Central memory CD8-positive, alpha-beta T cell (primary cell): ENCODE data around the gene CDX2.

ENCODE experiments used
- ATAC-seq: fragments of 150-1000 bp; cut with Tn5 transposase; replicated peaks from 2 replicates; pipeline ENCODE4 v1.10.0; 2022; ENCODE audit warnings: mild to moderate bottlenecking, moderate FRiP score, moderate number of reproducible peaks; ENCODE audit not compliant: poor library complexity, severe bottlenecking; ENCODE audit errors: extremely low read depth
- DNase-seq, 2 donors: peaks; one replicate each; pipeline ENCODE4 v3.0.0; 2021; ENCODE audit warnings: low spot score in 2 of 2
- H3K27ac Mint-ChIP-seq: one replicate; pipeline ENCODE4 v1.8.0; 2022; ENCODE audit warnings: low read depth, mild to moderate bottlenecking, moderate library complexity, mixed read lengths
- H3K27me3 Mint-ChIP-seq: one replicate; pipeline ENCODE4 v1.8.0; 2022; ENCODE audit warnings: mixed read lengths
- H3K36me3 Mint-ChIP-seq: one replicate; pipeline ENCODE4 v1.8.0; 2022; ENCODE audit warnings: mild to moderate bottlenecking, moderate library complexity, mixed read lengths; ENCODE audit not compliant: insufficient read depth
- H3K4me1 Mint-ChIP-seq: one replicate; pipeline ENCODE4 v1.8.0; 2022; ENCODE audit warnings: mixed read lengths
- H3K4me3 Mint-ChIP-seq: one replicate; pipeline ENCODE4 v1.8.0; 2022; ENCODE audit warnings: mild to moderate bottlenecking, moderate library complexity, mixed read lengths
- H3K9me3 Mint-ChIP-seq: one replicate; pipeline ENCODE4 v1.8.0; 2022; ENCODE audit warnings: mixed read lengths

Gene CDX2

GRCh38 chr13:27991881-27992280 lies 22.8 kb upstream of the CDX2 start:
- Mint-ChIP-seq H3K27ac (no peak overlapping the region), H3K27me3 (peaks cover 24% of the 10 kb centered on the region), H3K4me3 (no peak overlapping the region), H3K9me3 (no peaks in the 10 kb centered on the region), H3K4me1 (no peaks in the 10 kb centered on the region), H3K36me3 (no peaks in the 10 kb centered on the region)
- ATAC-seq: no peak
- no peak for DNase-seq

DNA sequence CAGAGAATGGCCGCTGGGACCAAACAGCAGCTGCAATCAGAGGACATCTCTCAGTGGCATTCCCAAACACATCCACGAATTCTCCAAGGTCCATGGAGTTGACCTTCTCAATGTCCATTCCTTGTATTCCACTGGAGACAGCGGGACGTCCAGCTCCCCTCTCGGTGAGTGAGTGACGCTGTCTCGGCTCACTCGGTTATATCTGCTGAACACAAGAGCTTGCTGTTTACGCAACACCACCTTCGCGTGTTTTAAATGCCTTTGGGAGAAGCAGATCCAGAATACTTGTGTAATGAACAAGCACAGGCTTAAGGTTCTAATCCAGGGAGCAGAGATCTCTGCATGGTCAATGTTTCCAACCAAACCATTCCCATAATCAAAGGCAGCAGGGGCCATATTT lies 19.4 kb upstream of the CDX2 start, which contains the start of gene URAD:
Gene URAD, minus strand, starts transcription at position 174 of the 400 bp plus-strand sequence. Its CDS starts 56 bp downstream, at position 118.
- no peaks in the 10 kb centered on the region for H3K4me1 Mint-ChIP-seq
- ATAC-seq: no peak
- H3K27ac Mint-ChIP-seq: no peak within 1 kb of the TSS
- H3K9me3 Mint-ChIP-seq: no peaks in the 10 kb centered on the region
- no peak for DNase-seq
- no peak within 1 kb of the TSS for H3K4me3 Mint-ChIP-seq
- no peaks in the 10 kb centered on the region for H3K36me3 Mint-ChIP-seq
- H3K27me3 Mint-ChIP-seq: peaks cover 39% of the 10 kb centered on the region

DNA sequence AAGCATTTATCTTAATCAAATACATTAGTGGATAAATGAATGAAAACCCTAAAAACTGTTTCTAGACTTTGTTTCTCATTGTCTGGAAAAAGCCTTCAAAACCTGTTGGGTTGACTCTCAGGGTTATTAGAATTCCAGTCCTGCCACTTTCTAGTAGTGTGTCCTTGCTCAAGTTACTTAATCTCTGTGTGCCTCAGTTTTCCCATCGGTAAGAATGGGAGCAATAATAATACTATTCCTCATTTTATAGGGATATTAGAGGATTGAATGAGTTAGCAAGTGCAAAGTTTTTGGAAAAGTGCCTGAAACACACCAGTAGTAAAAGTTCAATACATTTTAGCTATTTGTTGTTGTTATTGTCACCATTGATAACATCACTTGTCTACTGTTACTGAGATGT lies 16.5 kb upstream of the CDX2 start:
- no peaks in the 10 kb centered on the region for H3K9me3 Mint-ChIP-seq
- DNase-seq (no peak), ATAC-seq (no peak)
- H3K36me3 Mint-ChIP-seq: no peaks in the 10 kb centered on the region
- peaks cover 68% of the 10 kb centered on the region for H3K27me3 Mint-ChIP-seq
- no peak overlapping the region for H3K27ac Mint-ChIP-seq
- H3K4me3 Mint-ChIP-seq: no peak overlapping the region
- H3K4me1 Mint-ChIP-seq: peaks cover 5% of the 10 kb centered on the region

DNA sequence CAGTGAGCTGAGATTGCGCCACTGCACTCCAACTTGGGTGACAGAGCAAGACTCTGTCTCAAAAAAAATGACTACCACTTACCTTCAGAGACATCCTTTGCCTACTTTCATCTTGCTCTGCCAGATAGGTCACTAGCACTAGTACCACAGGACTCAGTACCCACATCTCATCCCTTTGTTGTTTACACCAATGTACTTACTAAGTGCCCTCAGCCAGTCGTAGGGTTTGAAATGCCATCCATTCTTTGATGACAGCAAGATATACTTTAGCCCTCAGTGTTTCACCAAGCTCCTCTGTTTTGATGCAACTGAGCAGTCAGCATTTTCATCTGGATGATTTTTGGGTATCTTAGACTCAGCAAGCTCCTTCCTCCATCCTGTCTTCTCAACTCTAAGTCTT lies 13.2 kb upstream of the CDX2 start:
- H3K27ac Mint-ChIP-seq: no peak overlapping the region
- H3K9me3 Mint-ChIP-seq: no peaks in the 10 kb centered on the region
- DNase-seq (no peak), ATAC-seq (no peak)
- no peaks in the 10 kb centered on the region for H3K36me3 Mint-ChIP-seq
- H3K4me1 Mint-ChIP-seq: peaks cover 14% of the 10 kb centered on the region
- H3K4me3 Mint-ChIP-seq: no peak overlapping the region
- peaks cover 81% of the 10 kb centered on the region for H3K27me3 Mint-ChIP-seq

GRCh38 chr13:27981006-27981708 lies 12.0 kb upstream of the CDX2 start:
- no peaks in the 10 kb centered on the region for H3K36me3 Mint-ChIP-seq
- ATAC-seq: no peak
- H3K9me3 Mint-ChIP-seq: no peaks in the 10 kb centered on the region
- H3K27me3 Mint-ChIP-seq: peaks cover 85% of the 10 kb centered on the region
- H3K27ac Mint-ChIP-seq: no peak overlapping the region
- H3K4me1 Mint-ChIP-seq: peaks cover 14% of the 10 kb centered on the region
- H3K4me3 Mint-ChIP-seq: no peak overlapping the region
- DNase-seq: no peak

GRCh38 chr13:27980280-27980998 lies 11.3 kb upstream of the CDX2 start:
- DNase-seq: no peak
- peaks cover 92% of the 10 kb centered on the region for H3K27me3 Mint-ChIP-seq
- H3K27ac Mint-ChIP-seq: no peak overlapping the region
- H3K9me3 Mint-ChIP-seq: no peaks in the 10 kb centered on the region
- H3K4me3 Mint-ChIP-seq: no peak overlapping the region
- peaks cover 14% of the 10 kb centered on the region for H3K4me1 Mint-ChIP-seq
- H3K36me3 Mint-ChIP-seq: no peaks in the 10 kb centered on the region
- ATAC-seq: no peak

DNA sequence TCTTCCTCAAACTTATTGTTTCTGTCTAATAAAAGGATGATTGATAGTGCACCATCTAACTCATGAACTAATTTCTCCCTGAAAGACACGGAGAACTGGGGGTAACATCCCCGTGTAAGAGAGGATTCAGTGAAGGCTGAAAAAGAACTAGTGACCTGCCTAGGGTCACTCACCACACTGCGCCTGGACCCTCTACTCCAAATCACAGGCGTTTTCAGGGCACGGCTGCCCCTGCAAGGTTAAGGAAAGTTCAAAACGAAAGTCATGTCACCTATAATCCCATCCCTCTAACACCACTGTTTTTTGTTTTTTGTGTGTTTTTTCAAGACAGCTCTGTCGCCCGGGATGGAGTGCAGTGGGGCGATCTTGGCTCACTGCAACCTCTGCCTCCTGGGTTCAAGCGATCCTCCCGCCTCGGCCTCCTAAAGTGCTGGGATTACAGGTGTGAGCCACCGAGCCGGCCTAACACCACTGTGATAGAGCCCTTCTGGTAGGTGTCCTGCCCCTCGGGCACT lies 10.7 kb upstream of the CDX2 start:
- Mint-ChIP-seq H3K27ac (no peak overlapping the region), H3K9me3 (no peaks in the 10 kb centered on the region), H3K4me3 (peak overlapping the region; percentile 12), H3K27me3 (peaks cover 98% of the 10 kb centered on the region), H3K36me3 (no peaks in the 10 kb centered on the region), H3K4me1 (peaks cover 14% of the 10 kb centered on the region)
- no peak for DNase-seq
- no peak for ATAC-seq

DNA sequence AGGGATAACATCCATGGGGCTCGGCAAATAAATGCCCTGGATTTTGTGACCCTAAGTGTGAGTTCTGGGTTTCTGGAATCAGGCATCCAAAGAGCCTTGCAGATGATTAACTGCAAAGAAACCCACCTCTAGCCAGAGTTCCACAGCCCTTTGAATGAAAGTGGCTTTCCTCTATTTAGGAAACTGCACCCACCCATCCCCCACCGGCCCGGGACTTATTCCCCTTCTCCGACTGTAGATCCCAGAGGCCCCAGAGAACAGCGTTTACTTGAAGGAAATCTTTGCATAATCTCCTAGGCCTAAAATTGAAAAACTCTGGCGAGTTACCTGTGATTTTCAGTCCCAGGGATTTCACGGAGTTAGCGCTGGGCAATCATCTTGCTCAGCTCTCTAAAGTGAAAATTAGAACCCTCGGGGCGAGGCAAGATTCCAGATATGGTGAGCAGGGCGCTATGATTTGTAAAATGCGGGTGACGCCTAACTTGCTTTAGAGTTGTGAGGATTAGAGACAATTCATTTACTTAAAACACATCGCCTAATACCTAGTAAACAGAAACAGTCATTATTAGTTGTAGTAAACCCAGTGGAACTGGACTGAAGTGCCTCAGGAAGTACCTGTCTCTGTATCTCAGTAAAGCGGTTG lies 10.0 kb upstream of the CDX2 start:
- Mint-ChIP-seq H3K9me3 (no peaks in the 10 kb centered on the region), H3K4me1 (peaks cover 14% of the 10 kb centered on the region), H3K4me3 (peak overlapping the region; percentile 12), H3K27me3 (peaks cover 100% of the 10 kb centered on the region), H3K36me3 (no peaks in the 10 kb centered on the region), H3K27ac (no peak overlapping the region)
- ATAC-seq (no peak), DNase-seq (no peak)

- no peak overlapping the region for H3K4me3 Mint-ChIP-seq
Observed at GRCh38 chr13:27978301-27978968, 9.3 kb upstream of the CDX2 start.

GRCh38 chr13:27977476-27978300 lies 8.6 kb upstream of the CDX2 start:
- Mint-ChIP-seq H3K27me3 (peaks cover 97% of the 10 kb centered on the region), H3K4me3 (peak overlapping the region; percentile 37), H3K4me1 (peaks cover 14% of the 10 kb centered on the region), H3K36me3 (no peaks in the 10 kb centered on the region), H3K9me3 (no peaks in the 10 kb centered on the region), H3K27ac (no peak overlapping the region)
- DNase-seq (no peak), ATAC-seq (no peak)

More at GRCh38 chr13:27978301-27978968, 9.3 kb upstream of the CDX2 start:
- Mint-ChIP-seq H3K27me3 (peaks cover 100% of the 10 kb centered on the region), H3K4me1 (peaks cover 14% of the 10 kb centered on the region), H3K9me3 (no peaks in the 10 kb centered on the region), H3K27ac (no peak overlapping the region), H3K36me3 (no peaks in the 10 kb centered on the region)
- no peak for ATAC-seq
- DNase-seq: no peak

- Mint-ChIP-seq H3K9me3 (no peaks in the 10 kb centered on the region), H3K4me1 (peaks cover 14% of the 10 kb centered on the region), H3K27ac (no peak overlapping the region), H3K4me3 (no peak overlapping the region), H3K36me3 (no peaks in the 10 kb centered on the region), H3K27me3 (peaks cover 94% of the 10 kb centered on the region)
- ATAC-seq (no peak), DNase-seq (no peak)
Observed at GRCh38 chr13:27976362-27977091, 7.4 kb upstream of the CDX2 start.
